Loucy (cell line): ENCODE measurements around the gene SDK1.

Source experiments
- H2AFZ ChIP-seq: fragments of 200-600 bp; sonication (generic); 2 replicates; pipeline ENCODE4 v1.6.0; 2016; ENCODE audit warnings: antibody characterized with exemption, mild to moderate bottlenecking, low read length, moderate library complexity
- H3F3A ChIP-seq: fragments of 200-600 bp; 2 replicates; pipeline ENCODE4 v1.6.0; 2016; ENCODE audit warnings: antibody characterized with exemption, low read depth, mild to moderate bottlenecking
- H3K27me3 ChIP-seq: fragments of 200-600 bp; sonication (generic); 2 replicates; pipeline ENCODE4 v1.6.1; 2014; ENCODE audit warnings: low read length, mild to moderate bottlenecking; ENCODE audit not compliant: insufficient read depth, poor library complexity, severe bottlenecking
- H3K36me3 ChIP-seq: fragments of 200-600 bp; sonication (generic); 2 replicates; pipeline ENCODE4 v1.6.1; 2016; ENCODE audit warnings: low read length; ENCODE audit not compliant: insufficient read depth
- H3K4me1 ChIP-seq: fragments of 200-600 bp; sonication (generic); 2 replicates; pipeline ENCODE4 v1.5.1; 2014; ENCODE audit warnings: low read length, mild to moderate bottlenecking; ENCODE audit not compliant: insufficient read depth, poor library complexity, severe bottlenecking
- H3K4me2 ChIP-seq: fragments of 200-600 bp; sonication (generic); 2 replicates; pipeline ENCODE4 v1.6.0; 2014; ENCODE audit warnings: antibody characterized with exemption, low read length, low read depth, mild to moderate bottlenecking; ENCODE audit not compliant: poor library complexity, severe bottlenecking
- H3K4me3 ChIP-seq: fragments of 200-600 bp; sonication (generic); 2 replicates; pipeline ENCODE4 v1.5.1; 2014; ENCODE audit warnings: low read length, mild to moderate bottlenecking, mixed read lengths; ENCODE audit not compliant: poor library complexity, severe bottlenecking
- H3K79me2 ChIP-seq: fragments of 200-600 bp; sonication (generic); 2 replicates; pipeline ENCODE4 v1.6.1; 2014; ENCODE audit warnings: low read length; ENCODE audit not compliant: insufficient read depth
- H3K9ac ChIP-seq: fragments of 200-600 bp; sonication (generic); 2 replicates; pipeline ENCODE4 v1.6.0; 2014; ENCODE audit warnings: mild to moderate bottlenecking, low read depth, low read length, moderate library complexity; ENCODE audit not compliant: poor library complexity, severe bottlenecking
- H3K9me2 ChIP-seq: fragments of 200-600 bp; sonication (generic); replicated peaks from 2 replicates; pipeline ENCODE4 v1.6.1; 2016; ENCODE audit warnings: low read depth, low read length, mixed read lengths
- H3K9me3 ChIP-seq: fragments of 200-600 bp; sonication (generic); 2 replicates; pipeline ENCODE4 v1.6.1; 2014; ENCODE audit warnings: mild to moderate bottlenecking, antibody characterized with exemption, low read length, low read depth; ENCODE audit not compliant: insufficient read depth
- H4K20me1 ChIP-seq: fragments of 200-600 bp; sonication (generic); 2 replicates; pipeline ENCODE4 v1.6.0; 2014; ENCODE audit warnings: antibody characterized with exemption, low read length, mild to moderate bottlenecking; ENCODE audit not compliant: insufficient read depth, poor library complexity, severe bottlenecking
- EZH2phosphoT487 ChIP-seq: fragments of 200-600 bp; IDR thresholded peaks from 2 replicates; pipeline ENCODE4 v1.6.1; 2018; ENCODE audit warnings: antibody characterized with exemption, mild to moderate bottlenecking, moderate library complexity, borderline replicate concordance
- TF ChIP-seq, protein P1 (sequence below): fragments of 200-600 bp; sonication (generic); conservative IDR thresholded peaks from 2 replicates; pipeline ENCODE4 v1.5.1; 2014; ENCODE audit warnings: mild to moderate bottlenecking, antibody characterized with exemption, low read length

Gene SDK1

DNA sequence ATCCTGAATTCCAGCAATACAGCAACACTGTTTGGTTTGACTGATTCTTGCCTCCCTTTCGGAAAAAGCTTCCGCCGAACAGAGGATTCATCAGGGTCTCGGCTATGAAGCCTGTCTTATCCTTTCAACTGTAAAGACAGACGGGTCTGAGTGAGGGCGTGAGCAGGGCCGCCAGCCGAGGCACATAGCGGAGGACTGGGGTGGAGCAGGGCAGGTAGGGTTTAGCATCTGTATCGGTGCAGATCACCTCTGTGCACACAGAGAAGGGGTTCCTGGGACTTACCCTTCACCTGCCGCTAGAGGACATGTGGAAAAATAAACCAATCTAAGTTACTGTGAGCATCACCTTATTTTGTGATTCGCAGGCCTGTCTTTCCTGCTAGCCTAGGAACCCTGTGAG lies 724.2 kb downstream of the SDK1 start:
- Histone ChIP-seq H3K9me2 (no peaks in the 10 kb centered on the region), H2AFZ (no peak overlapping the region), H3K4me3 (no peak overlapping the region), H3K9ac (no peak overlapping the region), H3K4me1 (no peaks in the 10 kb centered on the region), H3K27me3 (no peaks in the 10 kb centered on the region), H3K36me3 (no peaks in the 10 kb centered on the region), H3K79me2 (no peaks in the 10 kb centered on the region), H3K4me2 (no peak overlapping the region), H3K9me3 (peaks cover 6% of the 10 kb centered on the region; the same call in 1 of the 2 replicates), H4K20me1 (no peaks in the 10 kb centered on the region), H3F3A (no peaks in the 10 kb centered on the region)
- TF ChIP-seq, protein P1, sequence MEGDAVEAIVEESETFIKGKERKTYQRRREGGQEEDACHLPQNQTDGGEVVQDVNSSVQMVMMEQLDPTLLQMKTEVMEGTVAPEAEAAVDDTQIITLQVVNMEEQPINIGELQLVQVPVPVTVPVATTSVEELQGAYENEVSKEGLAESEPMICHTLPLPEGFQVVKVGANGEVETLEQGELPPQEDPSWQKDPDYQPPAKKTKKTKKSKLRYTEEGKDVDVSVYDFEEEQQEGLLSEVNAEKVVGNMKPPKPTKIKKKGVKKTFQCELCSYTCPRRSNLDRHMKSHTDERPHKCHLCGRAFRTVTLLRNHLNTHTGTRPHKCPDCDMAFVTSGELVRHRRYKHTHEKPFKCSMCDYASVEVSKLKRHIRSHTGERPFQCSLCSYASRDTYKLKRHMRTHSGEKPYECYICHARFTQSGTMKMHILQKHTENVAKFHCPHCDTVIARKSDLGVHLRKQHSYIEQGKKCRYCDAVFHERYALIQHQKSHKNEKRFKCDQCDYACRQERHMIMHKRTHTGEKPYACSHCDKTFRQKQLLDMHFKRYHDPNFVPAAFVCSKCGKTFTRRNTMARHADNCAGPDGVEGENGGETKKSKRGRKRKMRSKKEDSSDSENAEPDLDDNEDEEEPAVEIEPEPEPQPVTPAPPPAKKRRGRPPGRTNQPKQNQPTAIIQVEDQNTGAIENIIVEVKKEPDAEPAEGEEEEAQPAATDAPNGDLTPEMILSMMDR = no peak
- TF ChIP-seq EZH2phosphoT487 = no peak

DNA sequence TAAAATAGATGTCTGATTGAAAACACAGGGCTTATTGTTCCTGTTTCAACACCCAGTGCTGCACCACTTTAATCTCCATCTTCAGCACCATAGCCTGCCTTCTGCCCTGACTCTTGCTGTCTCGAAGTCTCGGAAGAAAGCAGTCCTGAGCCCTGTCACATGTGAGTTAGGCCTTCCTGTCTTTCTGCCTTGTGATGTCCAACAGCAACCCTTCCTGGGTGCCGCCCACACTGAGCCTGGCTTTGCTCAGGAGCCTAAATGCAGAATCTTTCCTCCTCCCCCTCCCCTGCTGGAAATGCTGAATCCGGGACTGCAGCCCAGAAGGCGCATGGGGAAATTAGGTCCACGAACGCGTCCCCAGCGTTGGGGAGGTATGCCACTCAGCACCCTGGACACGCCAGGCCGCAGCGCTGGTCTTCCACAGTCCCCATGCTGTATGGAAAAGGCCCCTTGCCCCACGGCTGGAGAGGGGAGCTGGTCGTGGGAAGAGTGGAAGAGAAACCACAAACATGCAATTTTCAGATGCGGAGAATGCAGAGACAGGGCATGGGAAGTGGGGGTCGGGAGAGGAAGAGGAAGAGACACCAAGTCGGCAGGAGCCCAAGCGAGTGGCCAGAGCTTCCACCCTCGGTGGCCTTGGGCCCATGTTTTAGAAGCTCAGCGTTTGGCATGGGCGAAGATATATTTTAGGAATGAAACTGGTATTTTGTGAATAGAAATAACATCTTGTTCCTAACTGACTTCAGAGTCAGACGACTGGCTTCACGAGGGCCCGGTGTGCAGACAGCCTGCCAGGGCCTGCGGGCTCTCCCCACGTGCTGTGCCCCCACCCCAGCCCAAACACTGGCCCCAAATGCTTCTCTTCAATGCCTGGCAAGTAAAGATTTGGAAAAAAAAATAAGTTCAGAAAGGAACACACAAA lies 724.9 kb downstream of the SDK1 start:
- H3K27me3 ChIP-seq = no peaks in the 10 kb centered on the region
- no peaks in the 10 kb centered on the region for H3K4me1 ChIP-seq
- no peaks in the 10 kb centered on the region for H3K79me2 ChIP-seq
- no peak overlapping the region for H3K9ac ChIP-seq
- H3K9me3 ChIP-seq = peaks cover 6% of the 10 kb centered on the region; the same call in 1 of the 2 replicates
- no peaks in the 10 kb centered on the region for H3K9me2 ChIP-seq
- no peaks in the 10 kb centered on the region for H3F3A ChIP-seq
- H3K4me3 ChIP-seq = no peak overlapping the region
- H3K36me3 ChIP-seq = no peaks in the 10 kb centered on the region
- no peak overlapping the region for H3K4me2 ChIP-seq
- TF ChIP-seq EZH2phosphoT487 = no peak
- TF ChIP-seq, protein P1 = no peak
- H2AFZ ChIP-seq = no peak overlapping the region
- no peaks in the 10 kb centered on the region for H4K20me1 ChIP-seq

DNA sequence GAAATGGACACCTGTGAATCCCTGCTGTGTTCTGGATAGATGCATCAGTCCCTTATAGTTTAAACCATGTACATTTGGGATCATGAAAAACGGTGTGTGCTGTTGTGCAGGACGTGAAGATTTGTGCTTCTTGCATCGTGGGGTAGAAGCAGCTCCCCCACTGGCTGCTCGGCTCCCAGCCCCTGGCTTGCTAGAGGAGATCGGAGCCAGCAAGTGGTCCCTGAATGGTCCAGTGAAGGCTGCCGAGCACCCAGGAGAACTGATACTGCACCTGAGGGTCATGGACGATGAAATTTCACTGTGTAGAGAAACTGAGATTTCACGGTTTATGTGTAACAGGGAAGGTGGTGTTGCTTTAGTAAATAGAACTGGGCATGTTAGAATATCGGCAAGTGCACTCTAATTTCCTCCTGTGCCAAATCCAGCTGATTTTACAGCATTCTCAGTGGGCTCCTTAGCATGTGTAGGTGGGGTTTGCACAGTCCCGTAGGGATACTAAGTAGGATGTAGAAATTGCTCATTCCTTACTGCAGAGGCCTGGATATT lies 726.0 kb downstream of the SDK1 start:
- Histone ChIP-seq H3K36me3 (no peaks in the 10 kb centered on the region), H3K79me2 (no peaks in the 10 kb centered on the region), H3K9me3 (peaks cover 6% of the 10 kb centered on the region; the same call in 1 of the 2 replicates), H4K20me1 (no peaks in the 10 kb centered on the region), H2AFZ (no peak overlapping the region), H3F3A (no peaks in the 10 kb centered on the region), H3K4me1 (no peaks in the 10 kb centered on the region), H3K4me2 (no peak overlapping the region), H3K9me2 (no peaks in the 10 kb centered on the region), H3K4me3 (no peak overlapping the region), H3K27me3 (no peaks in the 10 kb centered on the region), H3K9ac (no peak overlapping the region)
- TF ChIP-seq, protein P1 = no peak
- TF ChIP-seq EZH2phosphoT487 = no peak
